K562 (cell line): Measurements from ENCODE around the gene POLR2L. TPM values are rescaled to one million over a fixed set of nuclear protein-coding genes. Genes with fewer than 3 reads are reported as not detected.

Experiments
- ATAC-seq: fragments of 200-7000 bp; cut with Tn5 transposase; 3 replicates; pipeline ENCODE4 v1.9.1; 2020; ENCODE audit warnings: moderate library complexity
- BruUV-seq: library from RNA; stranded (reverse); fragments of 400-500 nt; replicated peaks from 2 replicates; lab custom pipeline; 2021; lab: Mats Ljungman, UMichigan
- CTCF ChIA-PET: fragments of 300-600 bp; formaldehyde crosslinking; extraction: SDS; loops from one replicate; lab custom pipeline; 2021; ENCODE audit warnings: low intra/inter-chr PET ratio; lab: Yijun Ruan, JAX
- POLR2A ChIA-PET: fragments of 300-600, 350-650 bp; sonication (Branson Sonifier 250); formaldehyde crosslinking; extraction: SDS; loops from one replicate; lab custom pipeline; 2021; ENCODE audit warnings: antibody characterized with exemption, inconsistent platforms; lab: Yijun Ruan, JAX
- DNase-seq, 4 experiments: peaks; one replicate each; pipeline versions ENCODE4 v3.0.0 to v3.0.0-alpha.2; 2011 to 2018; ENCODE audit warnings: low spot score in 3 of 4, mixed read lengths in 3 of 4; ENCODE audit errors: extremely low read depth in 1 of 4
- FAIRE-seq: peaks from 2 replicates; lab custom pipeline; 2011; peaks lifted over from hg19 to GRCh38; lab: Jason Lieb, UNC
- H2AFZ ChIP-seq: 2 replicates; pipeline ENCODE4 v1.6.0; 2011; ENCODE audit warnings: low read depth, low read length, control low read depth, inconsistent platforms
- H3K27ac ChIP-seq: fragments of 200-600 bp; 3 replicates; pipeline ENCODE4 v1.8.0; 2011; ENCODE audit warnings: low read depth, mild to moderate bottlenecking, control low read depth, inconsistent platforms, low read length, moderate library complexity, mixed read lengths; ENCODE audit errors: extremely low read depth
- H3K27me3 ChIP-seq, 2 experiments: fragments of 300-600 bp in 1 of 2; 2 replicates in 1 of 2; 3 replicates in 1 of 2; pipeline versions ENCODE4 v1.6.0 to v1.8.0; 2011; ENCODE audit warnings: inconsistent platforms in 2 of 2, low read length in 2 of 2, mild to moderate bottlenecking in 1 of 2, mixed read lengths in 1 of 2, moderate library complexity in 1 of 2; ENCODE audit not compliant: control insufficient read depth in 2 of 2, insufficient read depth in 2 of 2
- H3K36me3 ChIP-seq: fragments of 300-600 bp; 3 replicates; pipeline ENCODE4 v1.8.0; 2011; ENCODE audit warnings: mild to moderate bottlenecking, low read length, inconsistent platforms; ENCODE audit not compliant: control insufficient read depth, insufficient read depth
- H3K4me1 ChIP-seq, 2 experiments: fragments of 200-600 bp in 1 of 2; replicated peaks in 1 of 2; 2 replicates in 1 of 2; 3 replicates in 1 of 2; pipeline versions ENCODE4 v1.5.1 to v1.8.0; 2011; ENCODE audit warnings: inconsistent platforms in 2 of 2, low read length in 2 of 2, mild to moderate bottlenecking in 1 of 2, mixed read lengths in 1 of 2, moderate library complexity in 1 of 2; ENCODE audit not compliant: control insufficient read depth in 2 of 2, insufficient read depth in 2 of 2
- H3K4me2 ChIP-seq: 2 replicates; pipeline ENCODE4 v1.6.1; 2011; ENCODE audit warnings: low read length, control low read depth, inconsistent platforms, mixed read lengths; ENCODE audit not compliant: insufficient read depth
- H3K4me3 ChIP-seq: fragments of 200-600 bp; sonication (generic), shearing (Covaris generic); 2 replicates; pipeline ENCODE4 v1.5.1; 2016; ENCODE audit warnings: control low read depth, inconsistent platforms
- H3K79me2 ChIP-seq: fragments of 200-600 bp; 3 replicates; pipeline ENCODE4 v1.8.0; 2011; ENCODE audit warnings: low read length, inconsistent platforms; ENCODE audit not compliant: control insufficient read depth, insufficient read depth
- H3K9ac ChIP-seq, 2 experiments: 2 replicates each; pipeline versions ENCODE4 v1.6.0 to v1.6.1; 2011; ENCODE audit warnings: low read depth in 2 of 2, low read length in 2 of 2, control low read depth in 1 of 2, inconsistent platforms in 1 of 2, mild to moderate bottlenecking in 1 of 2, mixed read lengths in 1 of 2; ENCODE audit not compliant: insufficient read depth in 1 of 2
- H3K9me1 ChIP-seq: one replicate; pipeline ENCODE4 v1.6.0; 2011; ENCODE audit warnings: inconsistent platforms, mild to moderate bottlenecking, low read length, moderate library complexity; ENCODE audit not compliant: control insufficient read depth, insufficient read depth
- H3K9me3 ChIP-seq: replicated peaks from 2 replicates; pipeline ENCODE4 v1.5.1; 2011; ENCODE audit warnings: low read depth, low read length, inconsistent platforms; ENCODE audit not compliant: control insufficient read depth, insufficient read depth
- H4K20me1 ChIP-seq: replicated peaks from 2 replicates; pipeline ENCODE4 v1.6.1; 2011; ENCODE audit warnings: low read length, inconsistent platforms, mixed read lengths; ENCODE audit not compliant: control insufficient read depth, insufficient read depth
- ARHGAP35 ChIP-seq: fragments of 450-650 bp; IDR thresholded peaks from 2 replicates; pipeline ENCODE4 v1.6.1; 2018; ENCODE audit not compliant: partially characterized antibody
- CBX2 ChIP-seq: fragments of 200-600 bp; sonication (generic); IDR thresholded peaks from one replicate; pipeline ENCODE4 v1.6.1; 2012; ENCODE audit warnings: mild to moderate bottlenecking, low read length, inconsistent platforms; ENCODE audit not compliant: insufficient read depth, poor library complexity, severe bottlenecking
- DPF2 ChIP-seq: fragments of 450-650 bp; IDR thresholded peaks from 2 replicates; pipeline ENCODE4 v1.6.1; 2016
- EP400 ChIP-seq: fragments of 450-650 bp; IDR thresholded peaks from 2 replicates; pipeline ENCODE4 v1.6.1; 2017; ENCODE audit warnings: antibody characterized with exemption, mild to moderate bottlenecking, moderate library complexity
- FOS ChIP-seq: IDR thresholded peaks from 3 replicates; pipeline ENCODE4 v1.6.1; 2011; ENCODE audit not compliant: insufficient read length; ENCODE audit errors: extremely low read depth
- HNRNPK ChIP-seq: fragments of 200-400 bp; formaldehyde crosslinking; IDR thresholded peaks from one replicate; pipeline ENCODE4 v1.6.1; 2018; ENCODE audit warnings: mild to moderate bottlenecking, low read depth, low read length; ENCODE audit not compliant: poor library complexity, severe bottlenecking
- MAFG ChIP-seq: fragments of 450-650 bp; conservative IDR thresholded peaks from 2 replicates; pipeline ENCODE4 v1.6.1; 2016; ENCODE audit warnings: missing genetic modification characterization, missing compliant biosample characterization
- MTA1 ChIP-seq: fragments of 450-650 bp; IDR thresholded peaks from 2 replicates; pipeline ENCODE4 v1.6.1; 2017; ENCODE audit warnings: borderline replicate concordance
- NFXL1 ChIP-seq: fragments of 450-650 bp; formaldehyde crosslinking; IDR thresholded peaks from 2 replicates; pipeline ENCODE4 v1.4.0; 2021; ENCODE audit warnings: mild to moderate bottlenecking
- NR4A1 ChIP-seq, 2 experiments: fragments of 250-450 bp in 1 of 2; fragments of 450-650 bp in 1 of 2; sonication (Bioruptor Pico) in 1 of 2; IDR thresholded peaks; 2 replicates each; pipeline versions ENCODE4 v1.4.0 to v1.6.1; 2016 to 2020; ENCODE audit warnings: mild to moderate bottlenecking in 2 of 2, missing compliant biosample characterization in 1 of 2, missing genetic modification characterization in 1 of 2, moderate library complexity in 1 of 2
- OTX1 ChIP-seq: fragments of 450-650 bp; formaldehyde crosslinking; IDR thresholded peaks from 2 replicates; pipeline ENCODE4 v1.4.0; 2022; ENCODE audit warnings: mild to moderate bottlenecking
- RCOR1 ChIP-seq, 2 experiments: IDR thresholded peaks; 2 replicates each; pipeline ENCODE4 v1.6.1; 2012; ENCODE audit warnings: low read depth in 2 of 2, low read length in 2 of 2, borderline replicate concordance in 1 of 2, improper control_type of control experiment in 1 of 2
- ZFP36 ChIP-seq: fragments of 150-350 bp; IDR thresholded peaks from 2 replicates; pipeline ENCODE4 v1.6.1; 2018; ENCODE audit warnings: low read length, low read depth; ENCODE audit not compliant: partially characterized antibody
- ZNF143 ChIP-seq: sonication (generic); formaldehyde crosslinking; IDR thresholded peaks from 2 replicates; pipeline ENCODE4 v1.9.0; 2022; ENCODE audit warnings: mild to moderate bottlenecking, missing genetic modification reagents
- ZNF239 ChIP-seq: fragments of 250-450 bp; sonication (Bioruptor Pico); IDR thresholded peaks from 2 replicates; pipeline ENCODE4 v1.4.0; 2020; ENCODE audit warnings: mild to moderate bottlenecking
- ZNF263 ChIP-seq: sonication (generic); formaldehyde crosslinking; IDR thresholded peaks from 2 replicates; pipeline ENCODE4 v1.8.0; 2022; ENCODE audit warnings: mild to moderate bottlenecking, missing genetic modification reagents, borderline replicate concordance
- ZNF707 ChIP-seq: fragments of 250-450 bp; sonication (Bioruptor Pico); conservative IDR thresholded peaks from 2 replicates; pipeline ENCODE4 v1.8.0; 2022; ENCODE audit warnings: inconsistent platforms, mild to moderate bottlenecking, moderate library complexity
- WGBS: fragments of 100-300 bp; shearing (Covaris generic); methylation state at CpG from one replicate; pipeline ENCODE4 v1.1.6; 2016; ENCODE audit warnings: low coverage, mixed read lengths; ENCODE audit not compliant: insufficient coverage; ENCODE audit errors: missing lambda C conversion rate; 5-methylcytosine and 5-hydroxymethylcytosine counted together
- in situ Hi-C: fragments of 300-500 bp; cut with MboI; formaldehyde crosslinking; loops from 4 replicates; pipeline ENCODE4 v1.15.0; 2018; ENCODE audit warnings: inconsistent platforms, mixed read lengths
- intact Hi-C: fragments of 100-400 bp; cut with micrococcal nuclease; formaldehyde crosslinking; loops from 2 replicates; pipeline ENCODE4 v1.14.2; 2022
- polyA plus RNA-seq, 8 experiments: library from polyadenylated mRNA; depleted of rRNA in 4 of 8; stranded (reverse) in 5 of 8; unstranded in 3 of 8; fragments of >200 nt; fragmentation: Nextera tagmentation in 2 of 8; fragmentation: Illumina TruSeq in 1 of 8; extraction: Ambion mirVana in 2 of 8; extraction: Trizol in 1 of 8; gene quantifications; 2 replicates each; pipeline versions ENCODE4 v1.2.1 to v1.2.3, GENCODE V29; 2011 to 2014; ENCODE audit warnings: inconsistent platforms in 1 of 8, missing spikeins in 1 of 8
- total RNA-seq, 7 experiments: library from RNA; depleted of rRNA in 6 of 7; stranded (reverse); fragments of >200 nt in 6 of 7; fragmentation: Illumina TruSeq in 2 of 7; extraction: Trizol in 2 of 7; gene quantifications; 2 replicates each; pipeline versions ENCODE4 v1.2.1 to v1.2.3, GENCODE V29; 2011 to 2021; ENCODE audit warnings: low replicate concordance in 1 of 7
- TF ChIP-seq, protein P1 (sequence below): fragments of 250-450 bp; sonication (Bioruptor Pico); IDR thresholded peaks from 2 replicates; pipeline ENCODE4 v1.9.0; 2021; ENCODE audit warnings: mild to moderate bottlenecking
- TF ChIP-seq, protein P2 (sequence below): sonication (generic); formaldehyde crosslinking; IDR thresholded peaks from 2 replicates; pipeline ENCODE4 v1.8.1; 2023; ENCODE audit warnings: mild to moderate bottlenecking, missing genetic modification reagents, moderate library complexity
- TF ChIP-seq, protein P3 (sequence below): fragments of 200-400 bp; formaldehyde crosslinking; IDR thresholded peaks from 2 replicates; pipeline ENCODE4 v1.6.1; 2017; ENCODE audit warnings: mild to moderate bottlenecking, low read depth, low read length, moderate library complexity

Gene POLR2L
- total and polyA plus RNA-seq, 9 of the 15 experiments (the other 6 are each of a cell fraction or from before 2014, with no cell fraction given), result 38.3 to 688 (median 108) TPM

DNA sequence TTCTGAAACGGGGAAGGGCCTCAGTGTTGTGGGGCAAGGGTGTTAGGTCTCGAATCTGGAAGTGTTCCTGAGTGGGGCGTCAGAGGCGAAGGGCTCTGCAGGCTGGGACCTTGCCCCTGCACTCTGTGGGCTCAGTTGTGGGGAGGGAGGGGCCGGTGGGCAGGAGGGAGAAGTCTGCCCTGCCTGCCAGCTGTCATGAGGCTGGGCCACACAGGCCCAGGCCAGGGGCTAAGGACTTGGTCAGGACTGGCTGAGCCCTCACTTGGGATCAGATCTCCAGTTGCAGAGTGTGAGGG lies 14.5 kb downstream of the POLR2L start, which contains the start of gene CRACR2B:
Gene CRACR2B, plus strand, starts transcription at position 23 of the 296 bp plus-strand sequence. CDS start 689 bp downstream, outside the sequence.
- 14% methylated on average over 4 of the region's 5 CpGs for WGBS
- DNase-seq, result no peak
- CTCF ChIA-PET, result no interaction called here
- intact Hi-C loops, result no loop called here
- H3K27me3 ChIP-seq, result no peaks in the 10 kb centered on the region
- peak within 1 kb of the TSS; percentile 80 for H3K4me2 ChIP-seq
- H3K36me3 ChIP-seq, result peaks cover 28% of the 10 kb centered on the region; the same call in 1 of the 3 replicates
- peaks cover 13% of the 10 kb centered on the region; the same call in 2 of the 3 replicates for H3K79me2 ChIP-seq
- no peak for FAIRE-seq
- in situ Hi-C loops, result no loop called here
- no peak for ATAC-seq
- no peaks in the 10 kb centered on the region for H4K20me1 ChIP-seq
- peak within 1 kb of the TSS; percentile 52 for H3K4me3 ChIP-seq
- BruUV-seq, result TSS peak; percentile 48
- peaks cover 5% of the 10 kb centered on the region for H3K9me1 ChIP-seq
- H3K9me3 ChIP-seq, result no peaks in the 10 kb centered on the region
- peak within 1 kb of the TSS; percentile 95 for H2AFZ ChIP-seq
- peaks cover 25 to 95% of the 10 kb centered on the region in 2 experiments for H3K4me1 ChIP-seq
- POLR2A ChIA-PET, result interaction anchor here (0.8 to 3.2 kb wide), 3 partner anchors 9 to 31 kb away, joined by 5 to 13 read pairs (median 5); partner anchors contain the start of gene PNPLA2
- peak within 1 kb of the TSS; percentile 85 for H3K27ac ChIP-seq
- peak within 1 kb of the TSS; percentile 75 to 94 for H3K9ac ChIP-seq
- TF ChIP-seq NR4A1 (CRISPR knock-in tag; IDR thresholded peaks at IDR 0.05) (0 out of 2 replicates have a peak, but pooled peaks have one; percentile 31), NR4A1 (tag; IDR thresholded peaks at IDR 0.05) (no peak), RCOR1 (IDR thresholded peaks at IDR 0.05; ENCODE audit: borderline replicate concordance in 1 of 2, low read depth in 2 of 2, low read length in 2 of 2) (no peak), ZNF239 (no peak), CBX2 (no peak), EP400 (no peak), MTA1 (no peak), ZNF143 (CRISPR knock-in tag) (no peak), ZNF263 (CRISPR knock-in tag) (no peak), ZFP36 (peak; percentile 18), ARHGAP35 (no peak), FOS (no peak), NFXL1 (CRISPR knock-in tag) (no peak), DPF2 (no peak), OTX1 (CRISPR knock-in tag) (0 out of 2 replicates have a peak, but pooled peaks have one; percentile 8), HNRNPK (no peak), MAFG (tag) (no peak), ZNF707 (CRISPR knock-in tag) (no peak)
- TF ChIP-seq, protein P1, sequence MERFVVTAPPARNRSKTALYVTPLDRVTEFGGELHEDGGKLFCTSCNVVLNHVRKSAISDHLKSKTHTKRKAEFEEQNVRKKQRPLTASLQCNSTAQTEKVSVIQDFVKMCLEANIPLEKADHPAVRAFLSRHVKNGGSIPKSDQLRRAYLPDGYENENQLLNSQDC (CRISPR knock-in tag), result no peak
- TF ChIP-seq, protein P2, sequence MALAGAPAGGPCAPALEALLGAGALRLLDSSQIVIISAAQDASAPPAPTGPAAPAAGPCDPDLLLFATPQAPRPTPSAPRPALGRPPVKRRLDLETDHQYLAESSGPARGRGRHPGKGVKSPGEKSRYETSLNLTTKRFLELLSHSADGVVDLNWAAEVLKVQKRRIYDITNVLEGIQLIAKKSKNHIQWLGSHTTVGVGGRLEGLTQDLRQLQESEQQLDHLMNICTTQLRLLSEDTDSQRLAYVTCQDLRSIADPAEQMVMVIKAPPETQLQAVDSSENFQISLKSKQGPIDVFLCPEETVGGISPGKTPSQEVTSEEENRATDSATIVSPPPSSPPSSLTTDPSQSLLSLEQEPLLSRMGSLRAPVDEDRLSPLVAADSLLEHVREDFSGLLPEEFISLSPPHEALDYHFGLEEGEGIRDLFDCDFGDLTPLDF (CRISPR knock-in tag), result no peak
- TF ChIP-seq, protein P3, sequence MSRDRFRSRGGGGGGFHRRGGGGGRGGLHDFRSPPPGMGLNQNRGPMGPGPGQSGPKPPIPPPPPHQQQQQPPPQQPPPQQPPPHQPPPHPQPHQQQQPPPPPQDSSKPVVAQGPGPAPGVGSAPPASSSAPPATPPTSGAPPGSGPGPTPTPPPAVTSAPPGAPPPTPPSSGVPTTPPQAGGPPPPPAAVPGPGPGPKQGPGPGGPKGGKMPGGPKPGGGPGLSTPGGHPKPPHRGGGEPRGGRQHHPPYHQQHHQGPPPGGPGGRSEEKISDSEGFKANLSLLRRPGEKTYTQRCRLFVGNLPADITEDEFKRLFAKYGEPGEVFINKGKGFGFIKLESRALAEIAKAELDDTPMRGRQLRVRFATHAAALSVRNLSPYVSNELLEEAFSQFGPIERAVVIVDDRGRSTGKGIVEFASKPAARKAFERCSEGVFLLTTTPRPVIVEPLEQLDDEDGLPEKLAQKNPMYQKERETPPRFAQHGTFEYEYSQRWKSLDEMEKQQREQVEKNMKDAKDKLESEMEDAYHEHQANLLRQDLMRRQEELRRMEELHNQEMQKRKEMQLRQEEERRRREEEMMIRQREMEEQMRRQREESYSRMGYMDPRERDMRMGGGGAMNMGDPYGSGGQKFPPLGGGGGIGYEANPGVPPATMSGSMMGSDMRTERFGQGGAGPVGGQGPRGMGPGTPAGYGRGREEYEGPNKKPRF, result no peak
